ENCODE results near the gene MYH6. TPM values are rescaled to one million over a fixed set of nuclear protein-coding genes. Genes with fewer than 3 reads are reported as not detected.
A peak's percentile ranks its signal among the peaks of the same experiment; 100 is the strongest.

Gene MYH6
- total RNA-seq, 1 donor from 2014 or later, result not detected

GRCh38 chr14:23382731-23383440 lies 25.2 kb downstream of the MYH6 start:
- H3K27ac Mint-ChIP-seq (ENCODE audit: unreplicated experiment), result no peak overlapping the region

DNA sequence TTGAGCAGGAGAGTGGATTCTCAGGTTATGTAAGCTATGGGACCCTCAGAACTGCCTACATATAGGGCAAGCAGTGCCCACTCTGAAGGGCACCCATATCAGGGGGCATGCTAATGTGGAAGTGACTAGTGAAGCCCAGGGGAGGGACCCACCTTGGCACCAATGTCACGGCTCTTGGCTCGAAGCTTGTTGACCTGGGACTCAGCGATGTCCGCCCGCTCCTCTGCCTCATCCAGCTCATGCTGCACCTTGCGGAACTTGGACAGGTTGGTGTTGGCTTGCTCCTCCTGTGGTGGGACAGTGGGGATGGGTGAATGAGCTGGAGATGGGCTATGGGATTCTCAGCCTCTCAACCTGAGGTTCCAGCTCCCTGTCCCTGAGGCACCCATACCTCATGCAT lies 25.8 kb downstream of the MYH6 start:
- no peak for DNase-seq (ENCODE audit: extremely low spot score, unreplicated experiment)
- Mint-ChIP-seq H3K4me3 (ENCODE audit: unreplicated experiment) (no peak overlapping the region), H3K27ac (ENCODE audit: unreplicated experiment) (no peak overlapping the region), H3K36me3 (ENCODE audit: unreplicated experiment) (no peaks in the 10 kb centered on the region), H3K4me1 (ENCODE audit: unreplicated experiment) (no peaks in the 10 kb centered on the region), H3K9me3 (ENCODE audit: unreplicated experiment) (no peaks in the 10 kb centered on the region), H3K27me3 (ENCODE audit: unreplicated experiment) (peaks cover 34% of the 10 kb centered on the region)
- TF ChIP-seq, protein P1, sequence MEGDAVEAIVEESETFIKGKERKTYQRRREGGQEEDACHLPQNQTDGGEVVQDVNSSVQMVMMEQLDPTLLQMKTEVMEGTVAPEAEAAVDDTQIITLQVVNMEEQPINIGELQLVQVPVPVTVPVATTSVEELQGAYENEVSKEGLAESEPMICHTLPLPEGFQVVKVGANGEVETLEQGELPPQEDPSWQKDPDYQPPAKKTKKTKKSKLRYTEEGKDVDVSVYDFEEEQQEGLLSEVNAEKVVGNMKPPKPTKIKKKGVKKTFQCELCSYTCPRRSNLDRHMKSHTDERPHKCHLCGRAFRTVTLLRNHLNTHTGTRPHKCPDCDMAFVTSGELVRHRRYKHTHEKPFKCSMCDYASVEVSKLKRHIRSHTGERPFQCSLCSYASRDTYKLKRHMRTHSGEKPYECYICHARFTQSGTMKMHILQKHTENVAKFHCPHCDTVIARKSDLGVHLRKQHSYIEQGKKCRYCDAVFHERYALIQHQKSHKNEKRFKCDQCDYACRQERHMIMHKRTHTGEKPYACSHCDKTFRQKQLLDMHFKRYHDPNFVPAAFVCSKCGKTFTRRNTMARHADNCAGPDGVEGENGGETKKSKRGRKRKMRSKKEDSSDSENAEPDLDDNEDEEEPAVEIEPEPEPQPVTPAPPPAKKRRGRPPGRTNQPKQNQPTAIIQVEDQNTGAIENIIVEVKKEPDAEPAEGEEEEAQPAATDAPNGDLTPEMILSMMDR (IDR thresholded peaks at IDR 0.05), result no peak

More at GRCh38 chr14:23382731-23383440, 25.2 kb downstream of the MYH6 start:
- Mint-ChIP-seq H3K27me3 (ENCODE audit: unreplicated experiment) (peaks cover 34% of the 10 kb centered on the region), H3K9me3 (ENCODE audit: unreplicated experiment) (no peaks in the 10 kb centered on the region), H3K36me3 (ENCODE audit: unreplicated experiment) (no peaks in the 10 kb centered on the region), H3K4me3 (ENCODE audit: unreplicated experiment) (no peak overlapping the region), H3K4me1 (ENCODE audit: unreplicated experiment) (no peaks in the 10 kb centered on the region)
- TF ChIP-seq, protein P1 (IDR thresholded peaks at IDR 0.05), result no peak
- DNase-seq (ENCODE audit: extremely low spot score, unreplicated experiment), result no peak

DNA sequence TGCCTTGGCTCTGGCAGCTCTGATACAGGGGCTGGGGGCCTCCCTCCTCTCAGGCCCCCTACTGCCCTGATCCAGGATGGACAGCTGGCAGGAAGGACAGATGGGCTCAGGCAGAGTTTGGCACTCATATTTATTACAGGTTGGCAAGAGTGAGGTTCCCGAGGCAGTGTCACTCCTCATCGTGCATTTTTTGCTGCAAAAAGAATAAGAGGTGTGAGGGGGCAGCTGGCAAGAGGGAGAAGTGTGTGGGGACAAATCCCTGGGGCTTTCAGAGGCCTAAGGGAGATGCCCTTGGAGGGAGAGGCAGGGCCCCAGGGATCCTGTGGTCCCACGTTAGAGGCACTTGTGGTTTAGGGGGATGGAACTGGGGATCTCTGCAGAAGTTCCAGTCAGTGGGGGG lies 26.2 kb downstream of the MYH6 start:
- Mint-ChIP-seq H3K4me1 (ENCODE audit: unreplicated experiment) (peaks cover 2% of the 10 kb centered on the region), H3K4me3 (ENCODE audit: unreplicated experiment) (no peak overlapping the region), H3K27ac (ENCODE audit: unreplicated experiment) (no peak overlapping the region), H3K27me3 (ENCODE audit: unreplicated experiment) (peaks cover 34% of the 10 kb centered on the region), H3K36me3 (ENCODE audit: unreplicated experiment) (no peaks in the 10 kb centered on the region), H3K9me3 (ENCODE audit: unreplicated experiment) (no peaks in the 10 kb centered on the region)
- no peak for DNase-seq (ENCODE audit: extremely low spot score, unreplicated experiment)
- TF ChIP-seq, protein P1 (IDR thresholded peaks at IDR 0.05), result no peak

GRCh38 chr14:23380976-23381375 lies 27.1 kb downstream of the MYH6 start:
- no peak overlapping the region for H3K27ac Mint-ChIP-seq (ENCODE audit: unreplicated experiment)
- no peak for DNase-seq (ENCODE audit: extremely low spot score, unreplicated experiment)
- no peaks in the 10 kb centered on the region for H3K36me3 Mint-ChIP-seq (ENCODE audit: unreplicated experiment)
- H3K4me1 Mint-ChIP-seq (ENCODE audit: unreplicated experiment), result peaks cover 4% of the 10 kb centered on the region
- H3K9me3 Mint-ChIP-seq (ENCODE audit: unreplicated experiment), result no peaks in the 10 kb centered on the region
- peaks cover 34% of the 10 kb centered on the region for H3K27me3 Mint-ChIP-seq (ENCODE audit: unreplicated experiment)
- TF ChIP-seq, protein P1 (IDR thresholded peaks at IDR 0.05), result no peak
- no peak overlapping the region for H3K4me3 Mint-ChIP-seq (ENCODE audit: unreplicated experiment)

- Mint-ChIP-seq H3K9me3 (ENCODE audit: unreplicated experiment) (no peaks in the 10 kb centered on the region), H3K4me1 (ENCODE audit: unreplicated experiment) (peaks cover 4% of the 10 kb centered on the region), H3K27ac (ENCODE audit: unreplicated experiment) (no peak overlapping the region), H3K27me3 (ENCODE audit: unreplicated experiment) (peaks cover 34% of the 10 kb centered on the region), H3K4me3 (ENCODE audit: unreplicated experiment) (no peak overlapping the region), H3K36me3 (ENCODE audit: unreplicated experiment) (no peaks in the 10 kb centered on the region)
- no peak for DNase-seq (ENCODE audit: extremely low spot score, unreplicated experiment)
- TF ChIP-seq, protein P1 (IDR thresholded peaks at IDR 0.05), result peak; percentile 0
These were observed 27.7 kb downstream of the MYH6 start for GRCh38 chr14:23380197-23380914.
